SK-N-SH treated with all-trans-retinoic acid at 6 μM for 48 hours (cell line): ENCODE results near the gene FRS2.
A peak's percentile ranks its signal among the peaks of the same experiment; 100 is the strongest.

Source experiments
- ATAC-seq: fragments of 200-7000 bp; cut with Tn5 transposase; 3 replicates; pipeline ENCODE4 v1.9.1; 2020; ENCODE audit warnings: mild to moderate bottlenecking, moderate library complexity
- ARNTL ChIP-seq: fragments of 450-650 bp; formaldehyde crosslinking; IDR thresholded peaks from 2 replicates; pipeline ENCODE4 v1.5.0; 2020; ENCODE audit warnings: low read depth, mild to moderate bottlenecking, moderate library complexity, borderline replicate concordance
- CREB5 ChIP-seq: fragments of 250-450 bp; sonication (Bioruptor Pico); IDR thresholded peaks from 2 replicates; pipeline ENCODE4 v1.5.1; 2020; ENCODE audit warnings: low read depth, mild to moderate bottlenecking, moderate library complexity
- CSDC2 ChIP-seq: fragments of 250-450 bp; sonication (Bioruptor Pico); IDR thresholded peaks from 2 replicates; pipeline ENCODE4 v1.5.0; 2020; ENCODE audit warnings: mild to moderate bottlenecking, moderate library complexity
- GLIS3 ChIP-seq: fragments of 250-450 bp; sonication (Bioruptor Pico); IDR thresholded peaks from 2 replicates; pipeline ENCODE4 v1.5.0; 2020; ENCODE audit warnings: mild to moderate bottlenecking, moderate library complexity
- ISL1 ChIP-seq: fragments of 250-450 bp; sonication (Bioruptor Pico); IDR thresholded peaks from 2 replicates; pipeline ENCODE4 v2.1.2; 2022; ENCODE audit warnings: mild to moderate bottlenecking, moderate library complexity
- PPARA ChIP-seq: fragments of 250-450 bp; sonication (Bioruptor Pico); IDR thresholded peaks from 2 replicates; pipeline ENCODE4 v1.5.0; 2020; ENCODE audit warnings: mild to moderate bottlenecking, borderline replicate concordance
- RARB ChIP-seq: fragments of 250-450 bp; sonication (Bioruptor Pico); IDR thresholded peaks from 2 replicates; pipeline ENCODE4 v1.8.0; 2021; ENCODE audit warnings: mild to moderate bottlenecking, moderate library complexity
- SNAI2 ChIP-seq: fragments of 250-450 bp; sonication (Bioruptor Pico); IDR thresholded peaks from 2 replicates; pipeline ENCODE4 v1.5.0; 2020; ENCODE audit warnings: mild to moderate bottlenecking, moderate library complexity
- TCF4 ChIP-seq: fragments of 250-450 bp; sonication (Bioruptor Pico); IDR thresholded peaks from 2 replicates; pipeline ENCODE4 v1.8.0; 2021; ENCODE audit warnings: mild to moderate bottlenecking, moderate library complexity, borderline replicate concordance
- TOX ChIP-seq: fragments of 250-450 bp; sonication (Bioruptor Pico); IDR thresholded peaks from 2 replicates; pipeline ENCODE4 v1.8.0; 2021; ENCODE audit warnings: mild to moderate bottlenecking, moderate library complexity, borderline replicate concordance
- ZC3H10 ChIP-seq: fragments of 250-450 bp; sonication (Bioruptor Pico); IDR thresholded peaks from 2 replicates; pipeline ENCODE4 v1.5.1; 2021; ENCODE audit warnings: mild to moderate bottlenecking, moderate library complexity
- ZNF565 ChIP-seq: fragments of 450-650 bp; formaldehyde crosslinking; conservative IDR thresholded peaks from 2 replicates; pipeline ENCODE4 v1.5.0; 2020; ENCODE audit warnings: low read depth, mild to moderate bottlenecking, moderate library complexity
- ZNF70 ChIP-seq: fragments of 450-650 bp; formaldehyde crosslinking; IDR thresholded peaks from 2 replicates; pipeline ENCODE4 v1.5.0; 2020; ENCODE audit warnings: mild to moderate bottlenecking, moderate library complexity
- ZNF8 ChIP-seq: fragments of 450-650 bp; formaldehyde crosslinking; IDR thresholded peaks from 2 replicates; pipeline ENCODE4 v1.5.0; 2020; ENCODE audit warnings: mild to moderate bottlenecking, moderate library complexity
- TF ChIP-seq, protein P1 (sequence below): fragments of 250-450 bp; sonication (Bioruptor Pico); IDR thresholded peaks from 2 replicates; pipeline ENCODE4 v1.5.1; 2021; ENCODE audit warnings: mild to moderate bottlenecking, moderate library complexity
- TF ChIP-seq, protein P2 (sequence below): fragments of 250-450 bp; sonication (Bioruptor Pico); IDR thresholded peaks from 2 replicates; pipeline ENCODE4 v1.5.0; 2020; ENCODE audit warnings: mild to moderate bottlenecking, moderate library complexity
- TF ChIP-seq, protein P3 (sequence below): fragments of 250-450 bp; sonication (Bioruptor Pico); IDR thresholded peaks from 2 replicates; pipeline ENCODE4 v1.8.0; 2020; ENCODE audit warnings: mild to moderate bottlenecking, moderate library complexity, borderline replicate concordance

Gene FRS2

DNA sequence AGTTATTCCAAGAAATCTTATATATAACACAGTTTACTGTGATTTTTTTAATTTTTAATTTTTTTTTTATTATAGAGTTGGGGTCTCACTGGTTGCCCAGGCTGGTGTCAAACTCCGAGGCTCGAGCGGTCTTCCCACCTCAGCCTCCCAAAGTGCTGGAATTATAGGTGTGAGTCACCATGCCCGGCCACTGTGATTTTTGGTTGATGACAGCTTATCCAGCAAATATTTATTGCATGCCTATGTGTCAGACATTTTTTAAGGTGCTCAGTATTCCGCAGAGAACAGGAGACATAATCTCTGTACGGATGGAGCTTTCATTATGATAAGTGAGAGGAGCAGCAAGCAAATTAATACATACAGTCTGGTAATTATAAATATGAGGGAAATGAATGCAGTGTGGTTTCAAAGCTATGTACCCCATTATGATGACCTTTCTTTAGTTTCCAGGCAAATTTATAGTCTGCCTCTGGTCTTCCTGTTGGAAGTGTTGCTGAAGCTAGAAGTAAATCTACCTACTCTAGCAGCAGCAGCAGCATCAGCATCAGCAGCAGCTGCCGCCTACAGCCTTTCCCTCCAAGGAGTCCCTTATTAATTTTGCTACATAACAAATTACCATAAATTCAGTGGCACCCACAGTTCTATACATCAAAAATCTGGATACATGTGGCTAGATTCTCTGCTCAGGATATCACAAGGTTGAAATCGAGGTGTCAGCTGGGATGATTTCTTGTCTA, 32.3 kb downstream of the FRS2 start:
- peak; percentile 78 for ATAC-seq
- TF ChIP-seq PPARA (no peak), ARNTL (CRISPR knock-in tag) (no peak), ZNF8 (CRISPR knock-in tag) (no peak)
- TF ChIP-seq, all 23 proteins: peak for 0

DNA sequence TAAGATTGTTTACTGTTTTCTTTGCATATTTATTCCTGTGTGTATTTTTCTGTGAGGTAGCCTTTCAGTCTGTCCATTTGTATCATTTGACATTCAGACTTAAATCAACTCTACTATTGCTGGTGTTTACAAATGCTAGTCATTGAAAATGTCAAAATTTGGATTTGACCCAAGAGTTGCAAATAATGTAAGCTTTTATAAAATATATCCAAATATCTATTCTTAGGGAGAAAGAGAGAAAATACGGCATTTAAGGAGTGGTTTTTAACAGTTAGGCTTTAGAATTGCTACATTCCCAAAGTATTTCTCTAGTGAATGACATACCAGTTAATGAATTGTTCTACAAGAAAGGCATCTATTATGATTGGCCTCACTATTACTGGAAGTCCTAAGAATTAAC, 37.9 kb downstream of the FRS2 start:
- TF ChIP-seq, protein P1, sequence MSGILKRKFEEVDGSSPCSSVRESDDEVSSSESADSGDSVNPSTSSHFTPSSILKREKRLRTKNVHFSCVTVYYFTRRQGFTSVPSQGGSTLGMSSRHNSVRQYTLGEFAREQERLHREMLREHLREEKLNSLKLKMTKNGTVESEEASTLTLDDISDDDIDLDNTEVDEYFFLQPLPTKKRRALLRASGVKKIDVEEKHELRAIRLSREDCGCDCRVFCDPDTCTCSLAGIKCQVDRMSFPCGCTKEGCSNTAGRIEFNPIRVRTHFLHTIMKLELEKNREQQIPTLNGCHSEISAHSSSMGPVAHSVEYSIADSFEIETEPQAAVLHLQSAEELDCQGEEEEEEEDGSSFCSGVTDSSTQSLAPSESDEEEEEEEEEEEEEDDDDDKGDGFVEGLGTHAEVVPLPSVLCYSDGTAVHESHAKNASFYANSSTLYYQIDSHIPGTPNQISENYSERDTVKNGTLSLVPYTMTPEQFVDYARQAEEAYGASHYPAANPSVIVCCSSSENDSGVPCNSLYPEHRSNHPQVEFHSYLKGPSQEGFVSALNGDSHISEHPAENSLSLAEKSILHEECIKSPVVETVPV (CRISPR knock-in tag): no peak
- TF ChIP-seq TOX: no peak
- no peak for TF ChIP-seq ISL1 (CRISPR knock-in tag)
- TF ChIP-seq, protein P2, sequence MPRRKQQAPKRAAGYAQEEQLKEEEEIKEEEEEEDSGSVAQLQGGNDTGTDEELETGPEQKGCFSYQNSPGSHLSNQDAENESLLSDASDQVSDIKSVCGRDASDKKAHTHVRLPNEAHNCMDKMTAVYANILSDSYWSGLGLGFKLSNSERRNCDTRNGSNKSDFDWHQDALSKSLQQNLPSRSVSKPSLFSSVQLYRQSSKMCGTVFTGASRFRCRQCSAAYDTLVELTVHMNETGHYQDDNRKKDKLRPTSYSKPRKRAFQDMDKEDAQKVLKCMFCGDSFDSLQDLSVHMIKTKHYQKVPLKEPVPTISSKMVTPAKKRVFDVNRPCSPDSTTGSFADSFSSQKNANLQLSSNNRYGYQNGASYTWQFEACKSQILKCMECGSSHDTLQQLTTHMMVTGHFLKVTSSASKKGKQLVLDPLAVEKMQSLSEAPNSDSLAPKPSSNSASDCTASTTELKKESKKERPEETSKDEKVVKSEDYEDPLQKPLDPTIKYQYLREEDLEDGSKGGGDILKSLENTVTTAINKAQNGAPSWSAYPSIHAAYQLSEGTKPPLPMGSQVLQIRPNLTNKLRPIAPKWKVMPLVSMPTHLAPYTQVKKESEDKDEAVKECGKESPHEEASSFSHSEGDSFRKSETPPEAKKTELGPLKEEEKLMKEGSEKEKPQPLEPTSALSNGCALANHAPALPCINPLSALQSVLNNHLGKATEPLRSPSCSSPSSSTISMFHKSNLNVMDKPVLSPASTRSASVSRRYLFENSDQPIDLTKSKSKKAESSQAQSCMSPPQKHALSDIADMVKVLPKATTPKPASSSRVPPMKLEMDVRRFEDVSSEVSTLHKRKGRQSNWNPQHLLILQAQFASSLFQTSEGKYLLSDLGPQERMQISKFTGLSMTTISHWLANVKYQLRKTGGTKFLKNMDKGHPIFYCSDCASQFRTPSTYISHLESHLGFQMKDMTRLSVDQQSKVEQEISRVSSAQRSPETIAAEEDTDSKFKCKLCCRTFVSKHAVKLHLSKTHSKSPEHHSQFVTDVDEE (CRISPR knock-in tag): no peak
- TF ChIP-seq, all 23 proteins: peak for 0
- no peak for ATAC-seq

DNA sequence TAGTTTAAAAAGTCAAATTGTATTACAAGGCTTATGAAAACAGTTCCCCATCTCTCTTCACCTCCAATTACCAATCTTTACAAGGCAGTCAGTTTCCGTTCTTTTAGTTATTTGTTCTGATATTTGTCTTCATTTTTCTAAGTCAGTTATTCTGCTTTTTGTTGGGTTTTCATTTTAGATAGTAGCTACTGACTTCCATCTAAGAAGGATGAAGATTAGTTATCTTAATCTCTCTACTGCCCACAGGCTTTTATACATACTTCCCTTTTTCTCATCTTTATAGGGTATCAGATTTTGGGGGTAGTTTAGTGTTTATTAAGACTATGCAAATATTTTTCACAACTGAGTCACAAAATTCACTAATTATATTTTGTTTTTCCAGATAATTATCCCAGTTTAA, 38.4 kb downstream of the FRS2 start:
- ATAC-seq: no peak
- TF ChIP-seq RARB (no peak), PPARA (no peak), SNAI2 (CRISPR knock-in tag) (no peak), TOX (no peak), GLIS3 (CRISPR knock-in tag) (no peak), ZC3H10 (CRISPR knock-in tag) (no peak), ZNF565 (CRISPR knock-in tag) (no peak), TCF4 (CRISPR knock-in tag) (no peak), CSDC2 (no peak), ZNF8 (CRISPR knock-in tag) (no peak), ISL1 (CRISPR knock-in tag) (no peak), CREB5 (CRISPR knock-in tag) (no peak), ARNTL (CRISPR knock-in tag) (no peak), ZNF70 (no peak)
- TF ChIP-seq, protein P1 (CRISPR knock-in tag): no peak
- TF ChIP-seq, protein P3, sequence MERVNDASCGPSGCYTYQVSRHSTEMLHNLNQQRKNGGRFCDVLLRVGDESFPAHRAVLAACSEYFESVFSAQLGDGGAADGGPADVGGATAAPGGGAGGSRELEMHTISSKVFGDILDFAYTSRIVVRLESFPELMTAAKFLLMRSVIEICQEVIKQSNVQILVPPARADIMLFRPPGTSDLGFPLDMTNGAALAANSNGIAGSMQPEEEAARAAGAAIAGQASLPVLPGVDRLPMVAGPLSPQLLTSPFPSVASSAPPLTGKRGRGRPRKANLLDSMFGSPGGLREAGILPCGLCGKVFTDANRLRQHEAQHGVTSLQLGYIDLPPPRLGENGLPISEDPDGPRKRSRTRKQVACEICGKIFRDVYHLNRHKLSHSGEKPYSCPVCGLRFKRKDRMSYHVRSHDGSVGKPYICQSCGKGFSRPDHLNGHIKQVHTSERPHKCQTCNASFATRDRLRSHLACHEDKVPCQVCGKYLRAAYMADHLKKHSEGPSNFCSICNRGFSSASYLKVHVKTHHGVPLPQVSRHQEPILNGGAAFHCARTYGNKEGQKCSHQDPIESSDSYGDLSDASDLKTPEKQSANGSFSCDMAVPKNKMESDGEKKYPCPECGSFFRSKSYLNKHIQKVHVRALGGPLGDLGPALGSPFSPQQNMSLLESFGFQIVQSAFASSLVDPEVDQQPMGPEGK (CRISPR knock-in tag): no peak
- TF ChIP-seq, protein P2 (CRISPR knock-in tag): no peak
